HL-60 (cell line): Measurements from ENCODE around the gene PNCK.

ENCODE experiments used
- TF ChIP-seq, protein P1 (sequence below): IDR thresholded peaks from one replicate; pipeline ENCODE4 v1.5.1; 2011; ENCODE audit warnings: low read length, control low read depth, inconsistent platforms; ENCODE audit not compliant: insufficient read depth
- TF ChIP-seq, protein P2 (sequence below): IDR thresholded peaks from 2 replicates; pipeline ENCODE4 v1.6.1; 2012; ENCODE audit warnings: low read depth; ENCODE audit not compliant: insufficient replicate concordance

DNA sequence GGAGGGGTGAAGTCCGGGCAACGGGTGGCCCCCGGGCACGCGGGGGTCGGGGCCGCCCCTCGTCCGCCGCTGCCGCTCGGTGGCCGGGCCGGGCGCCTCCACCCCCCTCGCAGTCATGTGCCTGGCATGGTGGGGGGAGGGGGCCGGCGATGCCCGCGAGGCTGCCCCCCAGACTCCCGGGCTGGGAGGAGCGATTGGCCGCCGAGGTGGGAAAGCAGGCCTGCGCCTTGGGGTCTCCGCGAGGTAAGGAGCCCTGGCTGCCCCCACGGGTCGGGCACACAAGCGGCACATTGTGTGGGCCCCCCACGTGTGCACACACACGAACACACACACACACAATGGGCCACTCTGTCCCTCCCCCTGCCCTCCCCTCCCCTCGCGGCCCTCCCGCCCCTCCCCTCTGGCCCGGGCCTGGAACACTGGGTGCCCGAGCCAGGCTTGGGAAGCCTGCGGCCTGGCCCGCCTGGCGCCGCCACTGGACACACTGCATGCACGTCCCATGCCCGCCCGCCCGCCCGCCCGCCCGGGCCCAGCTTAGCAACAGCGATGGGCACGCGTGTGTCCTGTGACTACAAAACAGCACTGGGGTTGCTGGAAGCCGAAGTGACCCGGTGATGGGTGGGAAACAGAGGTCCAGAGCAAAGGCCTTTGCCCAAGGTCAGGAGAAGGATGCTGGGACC lies 15.4 kb upstream of the PNCK start:
- TF ChIP-seq, protein P1, sequence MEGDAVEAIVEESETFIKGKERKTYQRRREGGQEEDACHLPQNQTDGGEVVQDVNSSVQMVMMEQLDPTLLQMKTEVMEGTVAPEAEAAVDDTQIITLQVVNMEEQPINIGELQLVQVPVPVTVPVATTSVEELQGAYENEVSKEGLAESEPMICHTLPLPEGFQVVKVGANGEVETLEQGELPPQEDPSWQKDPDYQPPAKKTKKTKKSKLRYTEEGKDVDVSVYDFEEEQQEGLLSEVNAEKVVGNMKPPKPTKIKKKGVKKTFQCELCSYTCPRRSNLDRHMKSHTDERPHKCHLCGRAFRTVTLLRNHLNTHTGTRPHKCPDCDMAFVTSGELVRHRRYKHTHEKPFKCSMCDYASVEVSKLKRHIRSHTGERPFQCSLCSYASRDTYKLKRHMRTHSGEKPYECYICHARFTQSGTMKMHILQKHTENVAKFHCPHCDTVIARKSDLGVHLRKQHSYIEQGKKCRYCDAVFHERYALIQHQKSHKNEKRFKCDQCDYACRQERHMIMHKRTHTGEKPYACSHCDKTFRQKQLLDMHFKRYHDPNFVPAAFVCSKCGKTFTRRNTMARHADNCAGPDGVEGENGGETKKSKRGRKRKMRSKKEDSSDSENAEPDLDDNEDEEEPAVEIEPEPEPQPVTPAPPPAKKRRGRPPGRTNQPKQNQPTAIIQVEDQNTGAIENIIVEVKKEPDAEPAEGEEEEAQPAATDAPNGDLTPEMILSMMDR, result no peak
- TF ChIP-seq, protein P2, sequence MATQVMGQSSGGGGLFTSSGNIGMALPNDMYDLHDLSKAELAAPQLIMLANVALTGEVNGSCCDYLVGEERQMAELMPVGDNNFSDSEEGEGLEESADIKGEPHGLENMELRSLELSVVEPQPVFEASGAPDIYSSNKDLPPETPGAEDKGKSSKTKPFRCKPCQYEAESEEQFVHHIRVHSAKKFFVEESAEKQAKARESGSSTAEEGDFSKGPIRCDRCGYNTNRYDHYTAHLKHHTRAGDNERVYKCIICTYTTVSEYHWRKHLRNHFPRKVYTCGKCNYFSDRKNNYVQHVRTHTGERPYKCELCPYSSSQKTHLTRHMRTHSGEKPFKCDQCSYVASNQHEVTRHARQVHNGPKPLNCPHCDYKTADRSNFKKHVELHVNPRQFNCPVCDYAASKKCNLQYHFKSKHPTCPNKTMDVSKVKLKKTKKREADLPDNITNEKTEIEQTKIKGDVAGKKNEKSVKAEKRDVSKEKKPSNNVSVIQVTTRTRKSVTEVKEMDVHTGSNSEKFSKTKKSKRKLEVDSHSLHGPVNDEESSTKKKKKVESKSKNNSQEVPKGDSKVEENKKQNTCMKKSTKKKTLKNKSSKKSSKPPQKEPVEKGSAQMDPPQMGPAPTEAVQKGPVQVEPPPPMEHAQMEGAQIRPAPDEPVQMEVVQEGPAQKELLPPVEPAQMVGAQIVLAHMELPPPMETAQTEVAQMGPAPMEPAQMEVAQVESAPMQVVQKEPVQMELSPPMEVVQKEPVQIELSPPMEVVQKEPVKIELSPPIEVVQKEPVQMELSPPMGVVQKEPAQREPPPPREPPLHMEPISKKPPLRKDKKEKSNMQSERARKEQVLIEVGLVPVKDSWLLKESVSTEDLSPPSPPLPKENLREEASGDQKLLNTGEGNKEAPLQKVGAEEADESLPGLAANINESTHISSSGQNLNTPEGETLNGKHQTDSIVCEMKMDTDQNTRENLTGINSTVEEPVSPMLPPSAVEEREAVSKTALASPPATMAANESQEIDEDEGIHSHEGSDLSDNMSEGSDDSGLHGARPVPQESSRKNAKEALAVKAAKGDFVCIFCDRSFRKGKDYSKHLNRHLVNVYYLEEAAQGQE, result no peak
